ENCODE data around the gene BEX3. TPM values are rescaled to one million over a fixed set of nuclear protein-coding genes. Genes with fewer than 3 reads are reported as not detected.
"Not testable (repeated sequence)": the region's sequence is repeated elsewhere in the genome, so short reads cannot be mapped to it uniquely, and the experiment has no call there.

Gene BEX3
- polyA plus RNA-seq, 3 donors, result 46.8 to 174 (median 89.2) TPM

- 58 to 80% (median 59%) methylated on average over 2 of the region's 2 CpGs for WGBS, 3 donors
- H3K27ac ChIP-seq (ENCODE audit: low read depth, low read length), result no peak overlapping the region
These were observed 3.5 kb upstream of the BEX3 start for GRCh38 chrX:103372886-103373285.

GRCh38 chrX:103373581-103373980 lies 2.8 kb upstream of the BEX3 start:
- no peak overlapping the region for H3K27ac ChIP-seq (ENCODE audit: low read depth, low read length)
- 69 to 94% (median 70%) methylated on average over 3 of the region's 3 CpGs for WGBS, 3 donors

GRCh38 chrX:103376979-103377324 lies 614 bp downstream of the BEX3 start:
- no peak overlapping the region for H3K27ac ChIP-seq (ENCODE audit: low read depth, low read length)
- 0 to 28% (median 1%) methylated on average over 5 to 19 of the region's 19 CpGs for WGBS, 3 donors

- no peak overlapping the region for H3K27ac ChIP-seq (ENCODE audit: low read depth, low read length)
- WGBS, 3 donors, result 64 to 85% (median 83%) methylated on average over 2 of the region's 2 CpGs
These were observed 2.7 kb downstream of the BEX3 start for GRCh38 chrX:103378990-103379389.

GRCh38 chrX:103382877-103383276 lies 6.5 kb downstream of the BEX3 start:
- WGBS, 3 donors, result 81 to 87% (median 82%) methylated on average over 1 of the region's 1 CpG

GRCh38 chrX:103384672-103385071 lies 8.3 kb downstream of the BEX3 start:
- 58 to 80% (median 67%) methylated on average over 2 of the region's 2 CpGs for WGBS, 3 donors
- H3K27ac ChIP-seq (ENCODE audit: low read depth, low read length), result no peak overlapping the region

More at GRCh38 chrX:103382877-103383276, 6.5 kb downstream of the BEX3 start:
- no peak overlapping the region for H3K27ac ChIP-seq (ENCODE audit: low read depth, low read length)

GRCh38 chrX:103385283-103385830 lies 9.0 kb downstream of the BEX3 start:
- H3K27ac ChIP-seq (ENCODE audit: low read depth, low read length), result not testable (repeated sequence)
- WGBS, 3 donors, result 70 to 80% (median 77%) methylated on average over 5 of the region's 5 CpGs

GRCh38 chrX:103386332-103386731 lies 10.0 kb downstream of the BEX3 start:
- H3K27ac ChIP-seq (ENCODE audit: low read depth, low read length), result no peak overlapping the region
- WGBS, 3 donors, result 65 to 100% (median 93%) methylated on average over 1 to 2 of the region's 2 CpGs

GRCh38 chrX:103393487-103393886 lies 17.1 kb downstream of the BEX3 start:
- H3K27ac ChIP-seq (ENCODE audit: low read depth, low read length), result no peak overlapping the region
- WGBS, 3 donors, result 57 to 87% (median 74%) methylated on average over 3 of the region's 3 CpGs

- WGBS, 3 donors, result 73 to 79% (median 75%) methylated on average over 5 of the region's 5 CpGs
- H3K27ac ChIP-seq (ENCODE audit: low read depth, low read length), result no peak overlapping the region
These were observed 19.8 kb downstream of the BEX3 start for GRCh38 chrX:103396186-103396585.

GRCh38 chrX:103396660-103397059 lies 20.3 kb downstream of the BEX3 start:
- H3K27ac ChIP-seq (ENCODE audit: low read depth, low read length), result no peak overlapping the region
- WGBS, 3 donors, result 60 to 82% (median 68%) methylated on average over 2 of the region's 2 CpGs

- 70 to 83% (median 82%) methylated on average over 4 of the region's 4 CpGs for WGBS, 3 donors
- H3K27ac ChIP-seq (ENCODE audit: low read depth, low read length), result no peak overlapping the region
These were observed 21.4 kb downstream of the BEX3 start for GRCh38 chrX:103397707-103398106.

GRCh38 chrX:103398421-103398864 lies 22.1 kb downstream of the BEX3 start:
- 3 to 53% (median 6%) methylated on average over 1 of the region's 1 CpG for WGBS, 3 donors
- H3K27ac ChIP-seq (ENCODE audit: low read depth, low read length), result no peak overlapping the region

GRCh38 chrX:103399744-103400143 lies 23.4 kb downstream of the BEX3 start:
- H3K27ac ChIP-seq (ENCODE audit: low read depth, low read length), result no peak overlapping the region
- WGBS, 3 donors, result 21 to 40% (median 25%) methylated on average over 1 of the region's 1 CpG

GRCh38 chrX:103400931-103401330 lies 24.6 kb downstream of the BEX3 start:
- WGBS, 3 donors, result 48 to 89% (median 82%) methylated on average over 1 of the region's 1 CpG
- no peak overlapping the region for H3K27ac ChIP-seq (ENCODE audit: low read depth, low read length)

- no peak overlapping the region for H3K27ac ChIP-seq (ENCODE audit: low read depth, low read length)
- 3 to 18% (median 4%) methylated on average over 17 to 19 of the region's 19 CpGs for WGBS, 3 donors
These were observed 28.1 kb downstream of the BEX3 start for GRCh38 chrX:103404231-103405008.

- 0 to 22% (median 7%) methylated on average over 7 of the region's 7 CpGs for WGBS, 3 donors
- no peak overlapping the region for H3K27ac ChIP-seq (ENCODE audit: low read depth, low read length)
These were observed 28.6 kb downstream of the BEX3 start for GRCh38 chrX:103405009-103405333.

- no peak overlapping the region for H3K27ac ChIP-seq (ENCODE audit: low read depth, low read length)
- 88 to 97% (median 91%) methylated on average over 1 of the region's 1 CpG for WGBS, 3 donors
These were observed 29.9 kb downstream of the BEX3 start for GRCh38 chrX:103406256-103406655.

GRCh38 chrX:103407776-103408175 lies 31.4 kb downstream of the BEX3 start:
- WGBS, 3 donors, result 91 to 95% (median 93%) methylated on average over 2 of the region's 2 CpGs
- H3K27ac ChIP-seq (ENCODE audit: low read depth, low read length), result no peak overlapping the region

- H3K27ac ChIP-seq (ENCODE audit: low read depth, low read length), result not testable (repeated sequence)
- WGBS, 3 donors, result 78 to 93% (median 90%) methylated on average over 2 of the region's 2 CpGs
These were observed 35.4 kb downstream of the BEX3 start for GRCh38 chrX:103411721-103412120.
